Fibroblast of upper back skin (primary cell): ENCODE measurements around the gene HSPB6.
A peak's percentile ranks its signal among the peaks of the same experiment; 100 is the strongest.

Experiments
- DNase-seq: peaks from one replicate; pipeline ENCODE4 v3.0.0-alpha.2; 2013

The HSPB6 gene

GRCh38 chr19:35764432-35765315 is 7.8 kb upstream of the HSPB6 start:
- no peak for DNase-seq

DNA sequence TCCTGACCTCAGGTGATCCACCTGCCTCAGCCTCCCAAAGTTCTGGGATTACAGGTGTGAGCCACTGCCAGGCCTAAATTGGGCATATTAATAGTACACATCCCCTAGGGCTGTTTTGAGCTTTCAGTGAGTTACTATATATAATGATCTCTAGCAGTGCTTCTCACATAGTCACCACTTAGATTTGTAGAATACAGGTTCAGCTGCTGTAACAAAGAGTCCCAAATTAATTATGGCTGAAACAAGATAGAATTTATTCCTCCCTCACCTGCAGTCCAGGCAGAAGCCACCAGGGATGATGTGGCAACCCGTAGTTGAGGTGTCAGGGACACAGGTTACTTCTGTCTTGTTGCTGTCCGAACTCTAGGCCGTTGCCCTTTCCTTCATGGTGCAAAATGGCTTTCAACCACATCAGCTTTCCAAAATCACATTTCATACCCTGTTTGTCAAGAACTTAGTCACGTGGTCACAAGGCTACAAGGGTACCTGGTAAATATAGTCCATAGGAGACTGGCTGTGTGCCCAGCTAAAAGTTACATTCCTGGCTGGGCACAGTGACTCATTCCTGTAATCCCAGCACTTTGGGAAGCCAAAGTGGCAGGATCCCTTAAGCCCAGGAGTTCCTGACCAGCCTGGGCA is 4.0 kb upstream of the HSPB6 start:
- no peak for DNase-seq

GRCh38 chr19:35759697-35760096 is 2.9 kb upstream of the HSPB6 start:
- no peak for DNase-seq

DNA sequence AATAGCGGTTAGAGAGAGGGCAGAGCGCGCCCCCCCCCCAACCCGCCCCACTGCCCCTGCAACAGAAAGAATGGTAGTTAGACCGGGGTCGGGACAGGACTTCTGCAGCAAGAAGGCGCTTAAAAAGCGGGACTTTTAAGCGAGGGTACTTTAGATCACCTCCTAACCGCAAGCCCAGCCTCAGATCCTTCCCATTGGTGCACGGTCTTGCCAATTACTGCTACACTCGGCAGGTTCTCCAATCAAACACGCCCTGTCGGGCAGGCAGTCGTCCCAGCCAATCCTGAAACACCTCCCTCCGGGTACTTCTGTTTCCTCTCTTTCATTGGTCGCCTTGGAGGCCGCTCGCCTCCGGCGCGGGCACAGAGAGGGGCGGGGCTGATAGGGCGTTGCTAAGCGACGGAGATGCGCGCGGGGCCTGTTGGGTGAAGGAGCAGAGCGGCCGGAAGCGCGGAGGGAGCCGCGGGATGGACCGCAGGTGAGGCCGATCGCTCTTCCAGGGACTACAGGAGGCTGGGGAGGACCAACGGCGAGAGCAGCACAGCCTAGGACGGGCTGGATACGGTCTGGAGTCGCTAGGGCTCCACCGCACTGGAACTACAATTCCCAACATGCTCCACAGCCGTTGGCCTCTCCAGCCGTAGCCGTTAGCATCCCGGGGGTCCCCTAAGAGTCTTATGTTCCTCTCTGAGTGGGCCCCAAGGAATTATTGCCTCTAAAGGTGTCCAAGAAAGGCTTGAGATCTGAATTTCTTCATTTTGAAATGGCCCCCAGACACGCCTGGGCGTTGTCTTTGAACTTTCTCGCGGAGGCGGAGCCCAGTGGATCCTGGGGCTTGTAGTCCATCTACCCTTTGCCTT is 1.1 kb upstream of the HSPB6 start, which contains the start of gene PROSER3:
PROSER3 (plus strand) TSS at position 428 of the 860 bp plus-strand sequence; CDS start at position 468, 40 bp downstream.
- DNase-seq = peak; percentile 100

GRCh38 chr19:35757231-35757748 is 461 bp upstream of the HSPB6 start:
- DNase-seq = peak; percentile 97

- peak; percentile 65 for DNase-seq
Measured at GRCh38 chr19:35755550-35756376, 1.1 kb downstream of the HSPB6 start.

- DNase-seq = no peak
Measured at GRCh38 chr19:35755131-35755549, 1.7 kb downstream of the HSPB6 start.

DNA sequence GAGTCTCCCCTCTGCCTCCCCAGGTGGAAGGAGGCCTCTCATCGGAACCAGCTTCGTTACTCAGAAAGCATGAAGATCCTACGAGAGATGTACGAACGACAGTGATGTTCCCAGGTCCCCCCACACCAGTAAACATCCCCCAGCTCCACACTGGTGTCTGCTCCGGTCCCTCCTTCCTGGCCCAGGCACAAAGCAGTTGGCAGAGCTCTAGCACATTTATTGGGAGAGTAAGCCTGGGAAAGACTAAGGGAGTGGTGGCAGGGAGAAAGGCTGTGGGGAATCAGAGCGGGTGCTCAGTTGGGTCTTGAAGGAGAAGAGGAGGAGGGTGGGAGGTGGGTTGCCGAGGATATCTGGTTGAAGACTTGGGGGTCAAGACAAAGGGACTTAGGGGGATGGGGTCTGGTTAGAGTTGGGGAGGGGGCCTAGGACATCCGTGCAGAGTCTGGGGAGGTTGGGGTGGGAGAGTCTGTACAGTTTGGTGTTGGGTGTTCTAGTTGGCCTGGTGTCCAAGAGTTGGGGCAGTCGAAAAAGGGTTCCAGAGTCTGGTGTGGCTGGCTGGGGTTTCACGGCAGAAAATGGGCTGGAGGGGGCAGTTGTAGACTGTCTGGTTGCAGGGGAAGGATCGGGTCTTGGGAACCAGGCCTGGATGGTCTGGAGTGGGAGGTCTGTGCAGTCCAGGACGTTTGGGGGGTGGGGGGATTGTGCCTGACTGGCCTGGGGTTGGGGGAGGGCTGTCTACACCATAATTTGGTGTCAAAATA is 2.3 kb downstream of the HSPB6 start:
- DNase-seq = no peak

GRCh38 chr19:35753634-35754369 is 3.0 kb downstream of the HSPB6 start:
- DNase-seq = no peak

- no peak for DNase-seq
Measured at GRCh38 chr19:35752746-35753350, 4.0 kb downstream of the HSPB6 start.

DNA sequence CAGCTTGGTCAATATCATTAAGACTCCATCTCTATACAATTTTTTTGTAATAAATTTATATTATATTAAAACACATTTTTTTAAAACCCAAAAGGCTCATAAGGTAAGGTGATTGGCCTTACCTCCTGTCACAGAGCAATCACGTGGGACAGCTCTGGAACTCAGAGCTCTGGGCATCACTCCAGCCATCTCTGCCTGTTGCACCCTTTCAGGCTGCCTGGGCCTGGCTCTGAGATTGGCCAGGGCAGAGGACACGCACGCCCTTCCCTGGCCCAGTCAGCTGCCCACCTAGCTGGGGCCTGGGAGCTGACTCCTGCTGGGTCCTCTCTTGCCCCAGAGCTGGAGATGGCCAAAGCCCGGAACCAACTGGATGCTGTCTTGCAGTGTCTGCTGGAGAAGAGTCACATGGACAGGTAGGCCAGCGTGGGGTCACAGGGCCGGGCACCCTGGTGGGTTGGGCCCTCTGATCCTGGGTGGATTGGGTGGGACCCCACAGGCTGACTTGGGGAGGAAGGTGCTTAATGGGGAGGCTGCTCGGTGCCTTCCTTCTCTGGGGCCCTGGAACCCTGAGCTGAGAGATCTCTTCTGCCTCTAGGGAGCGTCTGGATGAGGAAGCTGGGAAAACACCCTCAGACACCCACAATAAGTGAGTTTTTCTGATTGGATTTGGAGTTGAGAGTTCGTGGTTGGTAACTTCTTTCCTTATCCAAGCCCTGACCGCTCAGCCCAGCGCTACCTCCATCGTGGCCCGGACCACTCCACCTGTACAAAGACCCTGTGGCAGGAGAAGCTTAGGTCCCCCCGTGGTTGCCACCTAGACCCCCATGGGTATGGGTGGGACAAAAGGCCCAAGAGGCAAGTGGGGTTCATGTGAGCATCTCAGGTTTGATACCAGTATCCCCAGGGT is 4.7 kb downstream of the HSPB6 start:
- no peak for DNase-seq

GRCh38 chr19:35750167-35750566 is 6.7 kb downstream of the HSPB6 start:
- no peak for DNase-seq

DNA sequence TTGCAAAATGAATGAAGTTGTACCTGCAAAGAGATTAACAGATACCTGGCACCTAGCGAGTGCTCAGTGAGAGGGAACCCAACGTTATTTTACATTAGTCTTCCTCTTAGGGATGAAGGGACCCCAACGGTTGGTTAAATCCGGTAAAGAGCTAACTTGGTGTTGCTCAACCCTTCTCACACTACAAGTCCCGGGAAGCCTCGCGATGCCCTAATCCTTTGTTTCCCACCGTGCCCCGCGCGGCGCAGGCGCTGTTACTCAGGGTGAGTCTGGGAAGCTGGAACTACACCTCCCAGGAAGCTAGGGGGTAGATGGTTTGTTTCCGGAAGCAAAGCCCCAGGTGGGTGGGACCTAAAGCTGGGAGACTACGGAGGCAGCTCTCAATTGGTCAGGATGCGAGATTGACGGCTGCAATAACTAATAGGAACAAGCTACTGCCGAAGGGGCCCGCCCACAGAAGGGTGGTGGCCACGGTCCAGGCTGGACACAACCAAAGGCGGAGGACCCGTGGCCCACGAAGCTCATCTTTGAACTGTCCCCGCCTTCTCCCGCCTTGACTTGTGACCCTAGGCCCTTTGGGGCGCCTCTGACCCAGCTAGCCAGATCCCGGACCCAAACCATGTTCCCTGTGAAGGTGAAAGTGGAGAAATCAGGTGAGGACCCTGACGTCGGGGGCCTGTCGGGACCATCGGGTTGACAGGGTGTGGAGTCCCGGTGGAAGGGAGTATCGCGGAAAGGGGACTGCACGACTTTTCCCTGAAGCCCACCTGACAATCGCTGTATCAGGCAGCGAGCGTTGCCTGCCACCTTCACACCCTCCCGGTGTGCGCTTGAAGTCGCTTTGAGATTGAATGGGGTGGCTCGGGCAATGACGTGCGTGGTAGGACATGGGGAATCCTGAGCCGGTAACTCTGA is 8.5 kb downstream of the HSPB6 start, which contains the start of gene LIN37:
LIN37 (plus strand) TSS at position 471 of the 915 bp plus-strand sequence; CDS start at position 620, 149 bp downstream.
- peak; percentile 99 for DNase-seq

GRCh38 chr19:35746531-35746930 is 10.3 kb downstream of the HSPB6 start:
- DNase-seq = no peak

GRCh38 chr19:35746087-35746462 is 10.8 kb downstream of the HSPB6 start:
- DNase-seq = no peak

DNA sequence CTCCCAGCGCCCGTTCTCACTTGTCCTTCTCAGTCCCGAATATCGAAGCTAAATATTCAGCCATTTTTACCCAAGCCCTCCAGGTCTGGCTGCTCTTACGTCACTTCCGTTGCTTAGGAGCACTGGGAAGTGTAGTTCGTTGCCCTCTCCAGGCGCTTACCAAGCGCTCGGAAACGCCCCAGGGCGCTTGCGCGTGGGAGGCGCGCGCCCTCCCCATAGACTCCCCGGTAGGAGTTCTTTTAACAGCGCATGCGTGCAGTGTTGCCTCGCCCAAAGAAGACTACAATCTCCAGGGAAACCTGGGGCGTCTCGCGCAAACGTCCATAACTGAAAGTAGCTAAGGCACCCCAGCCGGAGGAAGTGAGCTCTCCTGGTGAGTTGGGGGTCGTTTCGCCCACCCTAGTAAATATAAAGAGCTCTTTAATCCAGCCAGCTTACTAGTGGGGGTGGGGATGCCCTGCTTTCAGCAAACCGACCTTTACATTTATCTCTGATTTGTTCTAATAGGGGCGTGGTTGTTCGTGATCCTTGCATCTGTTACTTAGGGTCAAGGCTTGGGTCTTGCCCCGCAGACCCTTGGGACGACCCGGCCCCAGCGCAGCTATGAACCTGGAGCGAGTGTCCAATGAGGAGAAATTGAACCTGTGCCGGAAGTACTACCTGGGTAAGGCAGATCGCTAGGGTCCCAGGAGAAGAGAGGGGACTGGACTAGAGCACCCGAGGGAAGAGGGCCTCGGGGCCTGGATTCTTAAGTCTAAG is 11.3 kb downstream of the HSPB6 start, which contains the start of the genes PSENEN and U2AF1L4:
PSENEN (plus strand) TSS at position 324 of the 759 bp plus-strand sequence; CDS start at position 604, 280 bp downstream.
U2AF1L4 (minus strand) TSS at position 91 of the 759 bp plus-strand sequence; CDS start at position 64, 27 bp downstream.
- DNase-seq = peak; percentile 99
